ENCODE results near the gene ABCA7. TPM values are rescaled to one million over a fixed set of nuclear protein-coding genes. Genes with fewer than 3 reads are reported as not detected.

The ABCA7 gene
- total and polyA plus RNA-seq, 2 of the 13 experiments (the other 11 are each of a cell fraction or from before 2014, with no cell fraction given) = 4.4 to 32.4 TPM

GRCh38 chr19:1020868-1021425 lies 19.0 kb upstream of the ABCA7 start, which contains the start of gene TMEM259 (continued):
- TF ChIP-seq CREB3 (CRISPR knock-in tag; IDR thresholded peaks at IDR 0.05) (no peak), ZNF232 (CRISPR knock-in tag; IDR thresholded peaks at IDR 0.05; ENCODE audit: borderline replicate concordance) (0 out of 2 replicates have a peak, but pooled peaks have one; percentile 60), SKI (IDR thresholded peaks at IDR 0.05; ENCODE audit: partially characterized antibody) (peak; percentile 28), ZNF230 (CRISPR knock-in tag; IDR thresholded peaks at IDR 0.05) (no peak; the same call in 1 of the 2 replicates), HCFC1 (IDR thresholded peaks at IDR 0.05; ENCODE audit: low read depth, low read length) (peak; percentile 48), SYNCRIP (IDR thresholded peaks at IDR 0.05; ENCODE audit: insufficient read depth, low read depth, low read length) (no peak), ZBTB20 (CRISPR knock-in tag; IDR thresholded peaks at IDR 0.05; ENCODE audit: borderline replicate concordance, low read depth) (no peak), E2F1 (CRISPR knock-in tag; IDR thresholded peaks at IDR 0.05) (no peak), SRSF4 (IDR thresholded peaks at IDR 0.05; ENCODE audit: low read depth, low read length, poor library complexity, severe bottlenecking) (no peak), ZNF17 (CRISPR knock-in tag; IDR thresholded peaks at IDR 0.05) (no peak), ZNF572 (CRISPR knock-in tag; IDR thresholded peaks at IDR 0.05) (no peak), ZNF615 (CRISPR knock-in tag; IDR thresholded peaks at IDR 0.05; ENCODE audit: borderline replicate concordance) (no peak), POLR2A (IDR thresholded peaks at IDR 0.05; ENCODE audit: insufficient read depth in 1 of 2, low read depth in 2 of 2, low read length in 2 of 2) (peak in 1 of 2 experiments; percentile 71; a peak in 3 of 4 replicates), U2AF1 (optimal IDR thresholded peaks at IDR 0.05; ENCODE audit: low read depth, low read length) (peak; percentile 13), ZSCAN22 (CRISPR knock-in tag; IDR thresholded peaks at IDR 0.05) (no peak), ZNF253 (CRISPR knock-in tag; IDR thresholded peaks at IDR 0.05; ENCODE audit: borderline replicate concordance) (no peak), BRF2 (CRISPR knock-in tag; IDR thresholded peaks at IDR 0.05) (no peak), USF2 (IDR thresholded peaks at IDR 0.05; ENCODE audit: low read depth, low read length) (no peak), USF2 (CRISPR knock-in tag; IDR thresholded peaks at IDR 0.05; ENCODE audit: borderline replicate concordance) (no peak), CBX2 (IDR thresholded peaks at IDR 0.05; ENCODE audit: low read depth, low read length) (no peak), CBX2 (CRISPR knock-in tag; IDR thresholded peaks at IDR 0.05; ENCODE audit: low read depth) (no peak), PRMT3 (CRISPR knock-in tag; IDR thresholded peaks at IDR 0.05; ENCODE audit: borderline replicate concordance, low read depth) (no peak), TEF (CRISPR knock-in tag; IDR thresholded peaks at IDR 0.05) (no peak), ZNF563 (CRISPR knock-in tag; IDR thresholded peaks at IDR 0.05) (peak; percentile 65; the same call in 1 of the 2 replicates), ZNF790 (CRISPR knock-in tag; IDR thresholded peaks at IDR 0.05; ENCODE audit: borderline replicate concordance) (no peak)

All from HepG2 (cell line).